Chondrocyte (in vitro differentiated cells): Measurements from ENCODE around the gene CMTM8. TPM values are rescaled to one million over a fixed set of nuclear protein-coding genes. Genes with fewer than 3 reads are reported as not detected.

Experiments used
- DNase-seq: peaks from one replicate; pipeline ENCODE4 v3.0.0; 2021; ENCODE audit warnings: mixed read lengths, low spot score
- H3K27ac Mint-ChIP-seq: one replicate; pipeline ENCODE4 v1.8.0; 2021; ENCODE audit warnings: mild to moderate bottlenecking, moderate library complexity, mixed read lengths; ENCODE audit not compliant: unreplicated experiment
- H3K27me3 Mint-ChIP-seq: 2 replicates; pipeline ENCODE4 v1.8.0; 2021; ENCODE audit warnings: low read depth, mixed read lengths
- H3K36me3 Mint-ChIP-seq: 2 replicates; pipeline ENCODE4 v1.8.0; 2021; ENCODE audit warnings: low read depth, mixed read lengths
- H3K4me1 Mint-ChIP-seq: 2 replicates; pipeline ENCODE4 v1.8.0; 2021; ENCODE audit warnings: low read depth, mild to moderate bottlenecking, mixed read lengths
- H3K4me3 Mint-ChIP-seq: one replicate; pipeline ENCODE4 v1.8.0; 2021; ENCODE audit warnings: mild to moderate bottlenecking, moderate library complexity, mixed read lengths; ENCODE audit not compliant: unreplicated experiment
- H3K9me3 Mint-ChIP-seq: 2 replicates; pipeline ENCODE4 v1.8.0; 2021; ENCODE audit warnings: low read depth, mixed read lengths
- CTCF ChIP-seq: fragments of 200-600 bp; sonication (generic); IDR thresholded peaks from 2 replicates; pipeline ENCODE4 v1.5.0; 2021; ENCODE audit warnings: antibody characterized with exemption, mild to moderate bottlenecking, moderate library complexity
- total RNA-seq: library from RNA; stranded (reverse); gene quantifications from 3 replicates; pipeline ENCODE4 v1.2.1, GENCODE V29; 2021

CMTM8 gene
- total RNA-seq, 1 donor from 2014 or later, result 2.5 TPM

- Mint-ChIP-seq H3K9me3 (no peaks in the 10 kb centered on the region), H3K36me3 (no peaks in the 10 kb centered on the region), H3K4me1 (peaks cover 8% of the 10 kb centered on the region), H3K27me3 (no peaks in the 10 kb centered on the region), H3K27ac (no peak overlapping the region), H3K4me3 (no peak overlapping the region)
- DNase-seq, result no peak
- TF ChIP-seq CTCF, result no peak
These were observed 77.0 kb downstream of the CMTM8 start for GRCh38 chr3:32315441-32315840.

GRCh38 chr3:32316319-32316718 lies 77.8 kb downstream of the CMTM8 start:
- H3K4me3 Mint-ChIP-seq, result no peak overlapping the region
- H3K27me3 Mint-ChIP-seq, result no peaks in the 10 kb centered on the region
- DNase-seq, result no peak
- H3K27ac Mint-ChIP-seq, result no peak overlapping the region
- peaks cover 16% of the 10 kb centered on the region for H3K4me1 Mint-ChIP-seq
- H3K36me3 Mint-ChIP-seq, result no peaks in the 10 kb centered on the region
- TF ChIP-seq CTCF, result no peak
- no peaks in the 10 kb centered on the region for H3K9me3 Mint-ChIP-seq

- Mint-ChIP-seq H3K36me3 (no peaks in the 10 kb centered on the region), H3K9me3 (no peaks in the 10 kb centered on the region), H3K4me3 (no peak overlapping the region), H3K27ac (no peak overlapping the region), H3K4me1 (peaks cover 18% of the 10 kb centered on the region), H3K27me3 (no peaks in the 10 kb centered on the region)
- no peak for TF ChIP-seq CTCF
- DNase-seq, result no peak
These were observed 78.5 kb downstream of the CMTM8 start for GRCh38 chr3:32316976-32317375.

- no peaks in the 10 kb centered on the region for H3K27me3 Mint-ChIP-seq
- DNase-seq, result no peak
- peaks cover 10% of the 10 kb centered on the region for H3K4me1 Mint-ChIP-seq
- no peak overlapping the region for H3K4me3 Mint-ChIP-seq
- H3K27ac Mint-ChIP-seq, result no peak overlapping the region
- H3K36me3 Mint-ChIP-seq, result no peaks in the 10 kb centered on the region
- H3K9me3 Mint-ChIP-seq, result no peaks in the 10 kb centered on the region
- TF ChIP-seq CTCF, result no peak
These were observed 81.1 kb downstream of the CMTM8 start for GRCh38 chr3:32319607-32320006.

GRCh38 chr3:32320080-32320479 lies 81.6 kb downstream of the CMTM8 start:
- Mint-ChIP-seq H3K36me3 (no peaks in the 10 kb centered on the region), H3K9me3 (no peaks in the 10 kb centered on the region), H3K27me3 (no peaks in the 10 kb centered on the region), H3K4me3 (no peak overlapping the region), H3K4me1 (peaks cover 10% of the 10 kb centered on the region), H3K27ac (no peak overlapping the region)
- TF ChIP-seq CTCF, result no peak
- no peak for DNase-seq
